Measurements from ENCODE around the gene CDC20.
"Not testable (repeated sequence)": the region's sequence is repeated elsewhere in the genome, so short reads cannot be mapped to it uniquely, and the experiment has no call there.

Gene CDC20

DNA sequence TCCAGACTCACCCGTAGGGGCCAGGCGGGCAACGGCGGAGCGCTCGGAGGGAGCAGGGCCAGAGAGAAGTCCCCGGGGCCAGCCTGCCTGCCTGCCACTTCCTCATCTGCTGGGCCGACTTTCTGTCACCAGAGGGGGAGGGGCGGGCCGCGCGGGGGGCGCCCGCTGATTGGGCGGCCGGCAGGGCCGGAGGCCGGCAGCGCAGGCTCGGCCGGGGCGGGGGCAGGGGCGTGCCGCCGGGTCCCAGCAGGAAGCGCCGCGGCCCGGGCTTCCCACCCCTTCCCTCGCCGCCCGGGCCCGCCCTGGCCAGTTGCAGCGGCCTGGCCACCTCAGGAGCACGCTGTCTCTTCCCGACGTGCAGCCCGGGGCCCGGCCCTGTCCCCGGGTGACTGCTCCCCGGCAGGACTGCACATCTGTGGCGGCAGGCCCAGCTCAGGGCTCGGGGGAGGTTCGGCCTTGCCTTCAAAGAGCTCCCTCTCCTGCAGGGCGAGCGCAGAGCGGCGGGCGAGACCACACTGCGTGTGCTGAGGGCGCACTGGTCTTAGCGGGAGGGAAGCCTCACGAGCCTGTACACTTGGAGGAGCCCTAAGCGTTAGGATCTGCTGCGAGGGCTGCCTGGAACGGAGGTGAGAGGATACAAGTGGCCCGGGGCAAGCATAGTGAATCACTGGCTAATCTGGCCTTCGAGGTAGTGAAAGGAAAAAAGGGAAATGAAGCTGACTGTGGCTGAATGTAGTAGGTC is 9.3 kb downstream of the CDC20 start, which contains the start of gene ELOVL1:
ELOVL1 (minus strand) TSS at position 108 of the 742 bp plus-strand sequence. CDS start 2,402 bp downstream, outside the sequence.
- Histone ChIP-seq H3K9me3 (ENCODE audit: insufficient read depth, low read depth, low read length) (no peaks in the 10 kb centered on the region), H3K4me2 (ENCODE audit: low read depth, low read length, poor library complexity, severe bottlenecking) (peak within 1 kb of the TSS; percentile 99), H3F3A (ENCODE audit: low read depth) (0 out of 2 replicates have a peak, but pooled peaks cover 2% of the 10 kb centered on the region), H3K9me2 (replicated peaks; ENCODE audit: low read depth, low read length) (no peaks in the 10 kb centered on the region), H3K4me1 (ENCODE audit: insufficient read depth, low read length, poor library complexity, severe bottlenecking) (peaks cover 23% of the 10 kb centered on the region), H3K9ac (ENCODE audit: low read depth, low read length, poor library complexity, severe bottlenecking) (peak within 1 kb of the TSS; percentile 92), H3K27me3 (ENCODE audit: insufficient read depth, low read length, poor library complexity, severe bottlenecking) (no peaks in the 10 kb centered on the region), H3K4me3 (ENCODE audit: low read length, poor library complexity, severe bottlenecking) (peak within 1 kb of the TSS; percentile 95), H4K20me1 (ENCODE audit: insufficient read depth, low read length, poor library complexity, severe bottlenecking) (peaks cover 20% of the 10 kb centered on the region), H3K79me2 (ENCODE audit: insufficient read depth, low read length) (peaks cover 41% of the 10 kb centered on the region), H3K36me3 (ENCODE audit: insufficient read depth, low read length) (peaks cover 16% of the 10 kb centered on the region; the same call in 1 of the 2 replicates), H2AFZ (ENCODE audit: low read length) (peak within 1 kb of the TSS; percentile 85)
- no peak for TF ChIP-seq EZH2phosphoT487 (IDR thresholded peaks at IDR 0.05; ENCODE audit: borderline replicate concordance)
- TF ChIP-seq, protein P1, sequence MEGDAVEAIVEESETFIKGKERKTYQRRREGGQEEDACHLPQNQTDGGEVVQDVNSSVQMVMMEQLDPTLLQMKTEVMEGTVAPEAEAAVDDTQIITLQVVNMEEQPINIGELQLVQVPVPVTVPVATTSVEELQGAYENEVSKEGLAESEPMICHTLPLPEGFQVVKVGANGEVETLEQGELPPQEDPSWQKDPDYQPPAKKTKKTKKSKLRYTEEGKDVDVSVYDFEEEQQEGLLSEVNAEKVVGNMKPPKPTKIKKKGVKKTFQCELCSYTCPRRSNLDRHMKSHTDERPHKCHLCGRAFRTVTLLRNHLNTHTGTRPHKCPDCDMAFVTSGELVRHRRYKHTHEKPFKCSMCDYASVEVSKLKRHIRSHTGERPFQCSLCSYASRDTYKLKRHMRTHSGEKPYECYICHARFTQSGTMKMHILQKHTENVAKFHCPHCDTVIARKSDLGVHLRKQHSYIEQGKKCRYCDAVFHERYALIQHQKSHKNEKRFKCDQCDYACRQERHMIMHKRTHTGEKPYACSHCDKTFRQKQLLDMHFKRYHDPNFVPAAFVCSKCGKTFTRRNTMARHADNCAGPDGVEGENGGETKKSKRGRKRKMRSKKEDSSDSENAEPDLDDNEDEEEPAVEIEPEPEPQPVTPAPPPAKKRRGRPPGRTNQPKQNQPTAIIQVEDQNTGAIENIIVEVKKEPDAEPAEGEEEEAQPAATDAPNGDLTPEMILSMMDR (conservative IDR thresholded peaks at IDR 0.05; ENCODE audit: low read length), result peak; percentile 40

DNA sequence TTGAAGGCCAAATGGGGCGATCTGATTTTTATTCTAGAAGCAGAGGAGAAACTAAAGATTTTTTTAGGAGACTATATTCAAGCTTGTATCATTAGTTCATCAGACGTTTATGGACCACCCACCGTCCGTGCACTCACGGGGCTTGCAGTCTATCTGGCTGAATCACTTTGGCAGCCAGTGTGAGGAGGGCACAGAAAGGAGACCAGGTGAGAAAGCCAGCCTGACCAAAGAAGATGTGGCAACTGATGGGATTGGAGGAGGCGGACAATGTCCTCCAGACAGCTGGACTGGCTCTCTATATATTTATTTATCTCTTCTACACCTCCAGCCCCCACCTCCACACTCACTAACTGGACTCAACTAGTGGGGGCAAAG is 9.9 kb downstream of the CDC20 start:
- no peaks in the 10 kb centered on the region for H3K9me3 ChIP-seq (ENCODE audit: insufficient read depth, low read depth, low read length)
- peak overlapping the region; percentile 95 for H3K4me3 ChIP-seq (ENCODE audit: low read length, poor library complexity, severe bottlenecking)
- no peaks in the 10 kb centered on the region for H3K27me3 ChIP-seq (ENCODE audit: insufficient read depth, low read length, poor library complexity, severe bottlenecking)
- TF ChIP-seq, protein P1 (conservative IDR thresholded peaks at IDR 0.05; ENCODE audit: low read length), result no peak
- no peak for TF ChIP-seq EZH2phosphoT487 (IDR thresholded peaks at IDR 0.05; ENCODE audit: borderline replicate concordance)
- H3K9ac ChIP-seq (ENCODE audit: low read depth, low read length, poor library complexity, severe bottlenecking), result peak overlapping the region; percentile 92
- H2AFZ ChIP-seq (ENCODE audit: low read length), result peak overlapping the region; percentile 85
- peaks cover 23% of the 10 kb centered on the region for H3K4me1 ChIP-seq (ENCODE audit: insufficient read depth, low read length, poor library complexity, severe bottlenecking)
- peaks cover 20% of the 10 kb centered on the region for H4K20me1 ChIP-seq (ENCODE audit: insufficient read depth, low read length, poor library complexity, severe bottlenecking)
- no peaks in the 10 kb centered on the region for H3K9me2 ChIP-seq (replicated peaks; ENCODE audit: low read depth, low read length)
- 0 out of 2 replicates have a peak, but pooled peaks cover 2% of the 10 kb centered on the region for H3F3A ChIP-seq (ENCODE audit: low read depth)
- peaks cover 11% of the 10 kb centered on the region; the same call in 1 of the 2 replicates for H3K36me3 ChIP-seq (ENCODE audit: insufficient read depth, low read length)
- H3K4me2 ChIP-seq (ENCODE audit: low read depth, low read length, poor library complexity, severe bottlenecking), result peak overlapping the region; percentile 99
- H3K79me2 ChIP-seq (ENCODE audit: insufficient read depth, low read length), result peaks cover 41% of the 10 kb centered on the region

DNA sequence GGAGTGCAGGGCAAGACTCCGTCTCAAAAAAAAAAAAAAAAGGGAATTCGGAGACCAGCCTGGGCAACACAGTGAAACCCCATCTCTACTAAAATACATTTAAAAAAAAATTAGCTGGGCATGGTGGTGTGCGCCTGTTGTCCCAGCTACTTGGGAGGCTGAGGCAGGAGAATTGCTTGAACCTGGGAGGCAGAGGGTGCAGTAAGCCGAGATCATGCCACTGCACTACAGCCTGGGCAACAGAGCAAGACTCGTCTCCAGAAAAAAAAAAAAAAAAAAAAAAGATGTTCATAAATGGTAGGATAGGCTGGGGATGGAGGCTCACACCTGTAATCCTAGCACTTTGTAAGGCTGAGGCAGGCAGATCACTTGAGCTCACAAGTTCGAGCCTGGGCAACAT is 11.0 kb downstream of the CDC20 start:
- not testable (repeated sequence) for H3K9ac ChIP-seq (ENCODE audit: low read depth, low read length, poor library complexity, severe bottlenecking); H3K9me2 ChIP-seq (replicated peaks; ENCODE audit: low read depth, low read length); H3K36me3 ChIP-seq (ENCODE audit: insufficient read depth, low read length); H3K9me3 ChIP-seq (ENCODE audit: insufficient read depth, low read depth, low read length); H3F3A ChIP-seq (ENCODE audit: low read depth); H2AFZ ChIP-seq (ENCODE audit: low read length); H3K4me3 ChIP-seq (ENCODE audit: low read length, poor library complexity, severe bottlenecking); H3K4me2 ChIP-seq (ENCODE audit: low read depth, low read length, poor library complexity, severe bottlenecking); H3K27me3 ChIP-seq (ENCODE audit: insufficient read depth, low read length, poor library complexity, severe bottlenecking)
- H3K79me2 ChIP-seq (ENCODE audit: insufficient read depth, low read length), result peaks cover 40% of the 10 kb centered on the region
- peaks cover 23% of the 10 kb centered on the region for H3K4me1 ChIP-seq (ENCODE audit: insufficient read depth, low read length, poor library complexity, severe bottlenecking)
- H4K20me1 ChIP-seq (ENCODE audit: insufficient read depth, low read length, poor library complexity, severe bottlenecking), result peaks cover 20% of the 10 kb centered on the region
